NCI-H2227 treated with DMSO at 0.1 percent for 48 hours (cell line): Measurements from ENCODE around the gene MYBL2.
"Not testable (repeated sequence)": the region's sequence is repeated elsewhere in the genome, so short reads cannot be mapped to it uniquely, and the experiment has no call there.

Source experiments
- DNase-seq: peaks from one replicate; lab custom pipeline; 2025; lab: John Stamatoyannopoulos, UW

Gene MYBL2

DNA sequence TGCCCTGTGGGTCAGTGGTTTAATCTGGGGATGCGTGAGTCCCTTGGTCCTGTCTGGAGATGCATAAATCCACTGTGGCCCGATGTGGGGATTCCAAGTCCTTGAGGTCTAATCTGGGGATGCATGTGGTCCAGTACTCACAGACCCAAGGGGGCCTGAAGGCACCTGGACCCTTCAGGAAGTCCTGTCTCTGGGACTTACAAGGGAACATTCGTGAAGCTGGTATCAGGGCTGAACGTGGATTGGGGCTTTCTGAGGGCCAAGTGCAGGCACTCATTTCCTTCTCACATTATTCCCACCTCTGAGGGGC lies 85.1 kb downstream of the MYBL2 start:
- no peak for DNase-seq

DNA sequence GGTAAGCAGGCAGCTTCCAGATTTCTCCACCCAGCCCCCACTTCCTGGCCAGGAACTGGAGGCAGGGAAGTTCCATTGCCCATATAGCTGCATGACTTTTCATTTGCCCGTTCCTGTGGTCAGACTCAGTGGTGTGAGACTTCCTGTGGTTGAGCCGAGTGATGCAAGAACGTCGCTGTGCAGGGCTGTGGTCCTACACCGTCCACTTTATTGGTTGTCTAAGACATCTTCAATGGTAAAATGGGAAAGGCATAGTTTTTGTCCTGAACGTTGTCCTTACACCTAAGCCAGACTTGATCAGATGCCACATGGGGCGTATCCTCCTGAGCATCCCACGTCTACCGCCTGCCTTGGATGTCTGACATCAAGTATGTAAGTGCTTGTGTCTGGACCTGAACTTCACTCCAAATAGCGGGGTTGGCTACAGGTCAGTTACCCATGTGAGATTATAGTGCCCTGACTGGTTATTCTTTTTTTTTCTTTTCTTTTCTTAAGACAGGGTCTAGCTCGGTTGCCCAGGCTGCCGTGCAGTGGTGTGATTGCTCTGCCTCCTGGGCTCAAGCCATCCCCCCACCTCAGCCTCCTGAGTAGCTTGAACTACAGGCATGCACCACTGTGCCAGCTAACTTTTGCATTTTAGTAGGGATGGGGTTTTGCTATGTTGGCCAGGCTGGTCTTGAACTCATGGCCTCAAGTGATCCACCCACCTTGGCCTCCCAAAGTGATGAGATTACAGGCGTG lies 85.8 kb downstream of the MYBL2 start:
- DNase-seq, result no peak

DNA sequence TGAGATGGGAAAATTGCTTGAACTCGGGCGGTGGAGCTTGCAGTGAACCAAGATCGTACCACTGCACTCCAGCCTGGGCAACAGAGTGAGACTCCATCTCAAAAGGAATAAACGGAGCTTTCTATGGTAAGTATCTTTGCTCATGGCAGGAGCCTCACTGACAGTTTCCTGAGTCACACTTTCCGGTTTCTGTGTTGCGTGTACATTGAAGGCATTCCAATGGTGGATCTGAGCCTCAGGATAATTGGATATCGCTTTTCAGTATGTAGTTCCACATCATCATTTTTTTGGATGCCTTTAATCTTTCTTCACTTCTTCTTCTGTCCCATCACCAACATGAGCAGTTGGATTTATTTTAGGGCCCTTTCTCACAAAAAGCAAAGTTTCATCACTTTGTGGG lies 88.5 kb downstream of the MYBL2 start:
- DNase-seq, result no peak

DNA sequence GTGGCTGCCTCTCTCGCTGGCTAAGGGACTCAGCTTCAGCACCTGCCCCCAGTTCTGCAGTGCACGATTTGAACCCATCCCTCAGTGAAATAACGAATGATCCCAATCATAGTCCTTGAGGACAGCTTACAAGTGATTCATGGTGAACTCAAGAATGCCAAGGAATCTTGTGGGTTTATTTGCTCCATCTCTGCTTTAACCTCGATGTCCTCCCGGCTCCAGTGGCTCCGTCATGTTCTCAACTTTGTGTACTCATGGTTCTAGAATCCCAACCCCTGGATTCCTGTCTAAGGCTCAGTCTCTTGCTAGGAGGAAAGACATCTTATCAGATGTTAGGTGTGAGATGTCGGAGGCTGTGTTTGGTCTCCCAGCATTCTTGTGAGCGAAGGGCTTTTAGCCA lies 88.9 kb downstream of the MYBL2 start:
- DNase-seq, result no peak

DNA sequence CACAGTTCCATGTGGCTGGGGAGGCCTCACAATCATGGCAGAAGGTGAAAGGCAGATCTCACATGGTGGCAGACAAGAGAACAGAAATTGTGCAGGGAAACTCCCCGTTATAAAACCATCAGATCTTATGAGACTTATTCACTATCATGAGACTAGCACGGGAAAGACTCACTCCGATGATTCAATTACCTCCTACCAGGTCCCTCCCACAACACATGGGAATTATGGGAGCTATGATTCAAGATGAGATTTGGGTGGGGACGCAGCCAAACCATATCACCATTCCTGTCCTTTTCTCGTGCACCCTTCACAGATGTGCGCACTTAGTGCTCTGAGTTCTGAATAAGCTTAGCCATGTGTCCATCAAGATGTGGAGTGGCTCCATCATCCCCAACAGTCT lies 91.0 kb downstream of the MYBL2 start:
- not testable (repeated sequence) for DNase-seq

DNA sequence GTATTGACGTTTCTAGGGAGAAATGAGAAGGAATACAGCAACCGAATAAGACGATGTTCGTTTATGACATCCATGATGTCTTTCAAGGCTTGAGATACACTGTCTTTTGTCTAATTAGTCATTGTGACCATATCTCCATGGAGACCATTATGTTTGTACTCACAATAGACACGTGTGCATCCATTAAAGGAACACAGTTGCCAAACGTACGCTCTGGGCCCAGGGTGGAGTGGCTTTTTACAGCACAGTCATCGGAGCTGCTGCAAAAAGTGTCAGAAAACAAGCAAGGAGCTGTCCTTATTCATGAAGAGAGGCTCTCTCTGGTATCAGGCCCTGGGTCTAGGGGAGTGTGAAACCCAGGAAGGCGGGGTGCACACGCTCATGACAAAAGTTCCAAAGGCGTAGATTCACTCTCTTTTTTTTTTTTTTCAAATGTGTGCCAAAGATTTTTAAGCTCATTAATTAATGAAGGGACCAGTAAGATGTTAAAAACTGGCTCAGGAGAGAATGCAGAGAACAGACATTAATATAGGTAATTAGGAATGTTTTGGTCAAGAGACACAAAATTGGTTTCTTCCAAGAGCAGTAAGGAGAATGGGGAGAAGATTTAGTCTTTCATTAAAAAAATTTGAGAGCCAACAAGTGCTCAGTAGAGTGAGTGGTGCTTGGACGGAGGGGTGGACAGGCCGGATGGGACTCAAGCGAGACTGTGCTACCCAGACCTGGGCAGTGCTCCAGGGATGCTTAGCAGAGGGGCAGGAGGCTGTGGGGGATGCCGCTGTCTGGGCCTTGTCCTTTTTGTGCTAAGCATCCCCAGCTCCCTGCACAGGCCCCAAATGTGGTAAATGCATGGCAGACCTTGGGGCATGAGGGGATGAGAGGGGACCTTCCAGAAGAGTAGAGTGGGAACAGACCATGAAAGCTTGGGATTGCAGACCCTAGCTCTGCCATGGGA lies 94.7 kb downstream of the MYBL2 start:
- DNase-seq, result no peak

DNA sequence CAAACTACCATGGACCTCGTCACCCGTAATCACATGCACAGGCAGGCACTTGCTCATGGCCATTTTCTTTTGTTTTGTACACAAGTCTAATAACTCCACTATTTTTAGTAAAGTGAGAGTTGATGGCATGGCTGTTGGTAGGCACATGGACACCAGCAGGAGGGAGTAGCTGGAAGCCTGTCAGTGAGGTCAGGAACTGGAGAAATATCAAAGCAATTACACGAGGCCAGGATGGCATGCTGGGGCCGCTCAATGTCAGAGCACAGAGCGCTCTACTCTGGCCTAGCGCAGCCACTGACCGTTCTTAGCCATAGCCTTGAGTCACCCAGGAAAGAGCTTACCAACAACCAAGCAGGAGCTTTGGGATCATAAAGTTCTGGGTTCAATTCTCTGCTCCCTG lies 96.0 kb downstream of the MYBL2 start:
- DNase-seq, result no peak

DNA sequence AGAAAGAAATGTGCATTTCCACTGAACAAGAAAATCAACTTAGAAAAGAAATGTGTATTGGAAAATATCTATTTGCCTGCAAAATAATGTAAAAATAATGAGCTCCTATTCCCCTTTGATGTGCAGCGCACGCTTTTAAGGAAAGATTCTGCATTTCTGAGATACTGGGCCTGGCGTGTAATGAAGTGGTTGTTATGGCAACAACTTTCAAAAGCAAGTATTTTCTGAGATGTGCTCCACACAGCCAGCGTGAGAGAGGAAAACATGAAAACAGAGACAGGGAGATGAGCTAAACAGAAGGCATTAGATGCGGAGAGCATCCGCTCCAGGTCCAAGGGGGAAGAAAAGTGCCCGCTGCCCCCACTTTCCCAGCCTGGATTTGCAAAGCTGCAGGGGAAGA lies 99.0 kb downstream of the MYBL2 start:
- no peak for DNase-seq
